Measurements from ENCODE around the gene SCN3A. TPM values are rescaled to one million over a fixed set of nuclear protein-coding genes. Genes with fewer than 3 reads are reported as not detected.

The SCN3A gene
- not detected in 2 replicates for total RNA-seq

DNA sequence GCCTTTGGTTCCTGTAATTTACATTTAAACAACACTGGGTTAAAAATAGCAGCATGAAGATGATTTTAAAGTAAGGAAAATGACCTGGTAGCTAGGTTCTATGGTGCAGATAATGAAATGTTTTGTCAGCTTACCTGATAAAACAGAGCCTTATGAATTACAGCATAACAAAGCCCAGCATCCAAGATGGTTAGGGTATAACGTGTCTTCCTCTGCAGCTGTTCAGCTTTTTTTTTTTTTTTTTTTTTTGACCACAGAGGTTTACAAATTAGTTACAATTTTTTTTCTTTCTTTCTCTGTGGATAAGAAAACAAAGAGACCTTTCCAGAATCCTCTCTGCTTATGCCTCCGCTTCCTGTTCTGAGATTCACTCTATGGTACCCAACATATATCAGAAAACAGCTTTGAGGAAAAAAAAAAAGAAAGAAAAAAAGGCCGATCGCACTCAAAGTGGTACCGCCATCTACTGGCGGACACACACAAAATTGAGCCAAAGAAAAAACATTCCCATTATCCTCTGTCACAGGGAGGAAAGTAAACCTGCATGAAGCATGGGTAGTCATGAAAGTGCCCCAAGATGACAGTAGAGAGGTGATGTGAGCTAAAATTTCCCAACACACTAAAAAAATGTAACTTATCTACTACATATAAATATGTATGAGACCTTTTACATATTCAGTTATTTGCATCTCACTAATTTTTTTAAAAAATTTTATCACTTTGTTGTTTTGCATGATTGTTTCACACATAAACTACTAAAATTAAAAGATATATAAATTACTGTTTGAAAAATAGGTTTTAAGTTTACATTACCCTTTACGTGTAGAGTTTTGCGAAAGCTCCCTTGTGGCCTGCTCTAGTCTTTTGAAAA, at the start of gene SCN3A:
Gene SCN3A (minus strand): TSS at position 362 of the 871 bp plus-strand sequence. CDS start 27,656 bp downstream, outside the sequence.

DNA sequence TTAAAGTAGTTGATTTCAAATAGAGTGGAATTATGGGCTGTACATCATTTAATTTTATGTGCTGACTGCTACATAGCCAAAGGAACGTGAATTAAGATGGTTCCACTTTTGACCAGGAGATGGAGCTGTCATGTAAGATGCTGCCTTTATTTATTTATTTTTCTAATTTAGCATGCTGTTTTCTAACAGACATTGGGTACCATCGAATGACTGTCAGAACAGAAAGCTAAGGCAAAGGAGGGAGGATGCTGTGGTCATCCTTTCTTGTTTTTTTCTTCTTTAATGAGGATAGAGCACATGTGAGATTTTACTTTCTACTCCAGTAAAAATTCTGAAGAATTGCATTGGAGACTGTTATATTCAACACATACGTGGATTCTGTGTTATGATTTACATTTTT, 35.4 kb upstream of the SCN3A start, which contains the start of gene SCN2A:
Gene SCN2A (plus strand): TSS at position 185 of the 400 bp plus-strand sequence. CDS start 56,410 bp downstream, outside the sequence.

Other genes starting within 250 kb of the SCN3A start
- gene SLC38A11, start 248.5 kb downstream of the SCN3A start, total RNA-seq: not detected in 2 replicates
- under 0.01 TPM in 2 replicates for gene SCN2A, start 35.4 kb upstream of the SCN3A start, total RNA-seq